Body of pancreas (tissue), 4 donors: ENCODE data around the gene NUP62CL.

Experiments used
- CTCF ChIP-seq, 7 experiments: fragments of 450-650 bp in 4 of 7; fragments of 200-600 bp in 3 of 7; sonication (generic) in 3 of 7; IDR thresholded peaks; one replicate each; pipeline ENCODE4 v1.5.1; 2016 to 2019; ENCODE audit warnings: antibody characterized with exemption in 7 of 7
- POLR2A ChIP-seq, 3 donors: fragments of 450-650 bp; IDR thresholded peaks; one replicate each; pipeline ENCODE4 v1.6.1; 2016; ENCODE audit warnings: antibody characterized with exemption in 3 of 3, mild to moderate bottlenecking in 2 of 3

DNA sequence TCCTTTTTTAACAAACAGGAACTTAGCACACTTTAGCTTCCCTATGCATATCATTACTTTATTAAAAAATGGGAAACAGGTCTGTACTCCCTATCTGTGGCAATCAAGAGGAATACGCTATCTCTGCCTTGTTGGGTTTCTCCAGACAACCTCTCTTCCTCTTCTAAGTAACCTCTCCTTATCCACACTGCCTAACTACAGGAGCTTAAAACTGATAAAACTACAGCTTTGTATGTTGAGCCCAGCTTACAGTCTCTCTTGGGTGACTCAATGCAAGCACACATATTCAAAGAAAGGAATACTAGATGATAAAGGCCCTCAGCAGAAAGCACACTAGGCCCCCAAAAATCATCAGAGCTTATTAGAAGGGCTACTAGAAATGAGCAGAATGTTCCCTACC lies 8.9 kb downstream of the NUP62CL start:
- TF ChIP-seq CTCF (IDR thresholded peaks at IDR 0.05) = no peak
- no peak for TF ChIP-seq POLR2A (IDR thresholded peaks at IDR 0.05)
